GM13976 (cell line): ENCODE data around the gene HECA.

ENCODE experiments used
- DNase-seq: peaks from one replicate; pipeline ENCODE4 v3.0.0; 2012; ENCODE audit warnings: low spot score
- in situ Hi-C: fragments of 300-500 bp; cut with MboI; formaldehyde crosslinking; loops from one replicate; pipeline ENCODE4 v1.12.0; 2022; ENCODE audit warnings: low sequenced_read_pairs, mixed read lengths, inconsistent platforms; ENCODE audit not compliant: unreplicated experiment
- TF ChIP-seq, protein P1 (sequence below): IDR thresholded peaks from 2 replicates; pipeline ENCODE4 v1.5.1; 2012; ENCODE audit warnings: borderline replicate concordance, mild to moderate bottlenecking; ENCODE audit not compliant: insufficient read depth; ENCODE audit errors: extremely low read depth, missing control alignments, control extremely low read depth

HECA gene

DNA sequence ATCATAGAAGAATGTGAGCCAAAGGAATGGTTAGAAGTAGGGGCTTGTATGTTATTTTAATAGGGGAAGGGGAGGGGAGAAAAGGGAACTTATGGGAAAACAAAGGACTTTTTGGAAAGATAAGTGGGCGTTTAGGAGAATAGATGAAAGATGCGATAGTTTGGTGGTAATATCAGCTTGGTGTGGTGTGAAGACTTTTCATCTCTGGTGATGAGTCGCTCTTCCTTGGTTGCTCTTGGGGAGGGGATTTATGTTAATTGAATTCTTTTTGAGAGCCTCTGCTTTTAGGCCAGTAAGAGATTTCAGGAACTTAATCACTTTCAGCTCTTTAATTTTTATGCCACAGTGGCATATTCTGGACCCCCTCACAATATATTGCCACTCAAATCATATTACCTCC is 10.8 kb downstream of the HECA start:
- TF ChIP-seq, protein P1, sequence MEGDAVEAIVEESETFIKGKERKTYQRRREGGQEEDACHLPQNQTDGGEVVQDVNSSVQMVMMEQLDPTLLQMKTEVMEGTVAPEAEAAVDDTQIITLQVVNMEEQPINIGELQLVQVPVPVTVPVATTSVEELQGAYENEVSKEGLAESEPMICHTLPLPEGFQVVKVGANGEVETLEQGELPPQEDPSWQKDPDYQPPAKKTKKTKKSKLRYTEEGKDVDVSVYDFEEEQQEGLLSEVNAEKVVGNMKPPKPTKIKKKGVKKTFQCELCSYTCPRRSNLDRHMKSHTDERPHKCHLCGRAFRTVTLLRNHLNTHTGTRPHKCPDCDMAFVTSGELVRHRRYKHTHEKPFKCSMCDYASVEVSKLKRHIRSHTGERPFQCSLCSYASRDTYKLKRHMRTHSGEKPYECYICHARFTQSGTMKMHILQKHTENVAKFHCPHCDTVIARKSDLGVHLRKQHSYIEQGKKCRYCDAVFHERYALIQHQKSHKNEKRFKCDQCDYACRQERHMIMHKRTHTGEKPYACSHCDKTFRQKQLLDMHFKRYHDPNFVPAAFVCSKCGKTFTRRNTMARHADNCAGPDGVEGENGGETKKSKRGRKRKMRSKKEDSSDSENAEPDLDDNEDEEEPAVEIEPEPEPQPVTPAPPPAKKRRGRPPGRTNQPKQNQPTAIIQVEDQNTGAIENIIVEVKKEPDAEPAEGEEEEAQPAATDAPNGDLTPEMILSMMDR = no peak
- no peak for DNase-seq
- in situ Hi-C loops = no loop called here

DNA sequence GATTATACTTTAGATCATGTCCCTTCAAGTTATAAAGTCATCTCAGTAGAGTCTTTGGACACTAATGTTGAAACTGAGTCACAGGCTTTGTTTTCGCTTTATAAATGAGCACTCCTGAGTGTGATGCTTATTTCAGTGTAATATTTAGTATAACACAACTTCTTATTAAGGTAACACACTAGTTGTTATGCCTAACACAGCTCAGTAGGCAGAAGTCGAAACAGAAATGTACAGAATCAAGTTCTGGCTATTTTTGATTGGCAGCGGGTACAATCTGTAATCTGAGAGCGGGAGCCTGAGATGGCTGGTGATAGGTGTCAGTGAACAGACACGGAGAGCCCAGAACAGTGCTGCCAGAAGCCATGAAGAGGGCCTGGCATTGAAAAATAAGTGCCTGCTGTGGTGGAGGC is 11.4 kb downstream of the HECA start:
- TF ChIP-seq, protein P1 = no peak
- DNase-seq = no peak
- in situ Hi-C loops = no loop called here

DNA sequence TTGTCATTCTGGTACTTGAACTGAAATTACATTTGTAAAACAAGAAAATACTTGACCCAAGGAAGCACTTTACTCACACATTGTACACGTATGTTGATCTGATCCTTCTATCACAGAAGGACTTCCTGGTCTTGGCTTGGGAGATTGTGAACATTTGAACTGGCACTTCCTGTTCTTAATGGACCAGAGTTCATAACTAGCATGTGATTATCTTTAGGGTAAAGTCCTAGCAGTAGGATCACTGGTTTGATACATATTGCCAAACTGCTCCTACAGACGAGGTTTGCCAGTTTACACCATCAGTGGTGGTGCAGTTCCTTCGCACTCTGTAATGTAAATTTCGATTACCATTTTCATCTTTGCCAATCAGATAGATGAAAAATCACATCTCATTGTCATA is 12.7 kb downstream of the HECA start:
- no peak for DNase-seq
- TF ChIP-seq, protein P1 = no peak
- in situ Hi-C loops = no loop called here

DNA sequence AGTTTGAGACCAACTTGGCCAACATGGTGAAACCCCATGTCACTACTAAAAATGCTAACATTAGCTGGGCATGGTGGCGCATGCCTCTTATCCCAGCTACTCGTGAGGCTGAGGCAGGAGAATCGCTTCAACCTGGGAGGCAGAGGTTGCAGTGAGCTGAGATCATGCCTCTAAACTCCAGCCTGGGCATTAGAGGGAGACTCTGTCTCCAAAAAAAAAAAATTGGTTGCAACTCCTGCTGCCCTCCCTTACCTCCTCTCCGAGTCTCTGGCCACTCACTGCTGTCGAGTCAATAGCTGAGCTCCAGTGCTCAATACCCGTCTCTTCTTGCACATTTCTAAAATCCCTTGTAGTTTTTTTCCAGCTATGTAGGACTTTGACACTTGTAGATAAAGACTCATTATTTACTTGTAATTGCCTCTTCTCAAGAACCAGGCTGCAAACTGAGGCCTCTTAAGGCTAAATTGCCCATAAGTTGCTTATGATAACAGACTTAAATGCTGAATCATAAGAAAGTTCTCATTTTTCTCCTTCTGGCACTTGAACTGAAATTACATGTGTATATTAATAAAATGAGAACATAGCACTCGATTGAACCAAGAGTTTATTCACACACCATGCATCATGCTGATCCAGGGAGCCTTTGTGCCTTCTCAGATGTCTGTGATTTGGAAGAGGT is 13.8 kb downstream of the HECA start:
- DNase-seq = no peak
- TF ChIP-seq, protein P1 = no peak
- in situ Hi-C loops = no loop called here

DNA sequence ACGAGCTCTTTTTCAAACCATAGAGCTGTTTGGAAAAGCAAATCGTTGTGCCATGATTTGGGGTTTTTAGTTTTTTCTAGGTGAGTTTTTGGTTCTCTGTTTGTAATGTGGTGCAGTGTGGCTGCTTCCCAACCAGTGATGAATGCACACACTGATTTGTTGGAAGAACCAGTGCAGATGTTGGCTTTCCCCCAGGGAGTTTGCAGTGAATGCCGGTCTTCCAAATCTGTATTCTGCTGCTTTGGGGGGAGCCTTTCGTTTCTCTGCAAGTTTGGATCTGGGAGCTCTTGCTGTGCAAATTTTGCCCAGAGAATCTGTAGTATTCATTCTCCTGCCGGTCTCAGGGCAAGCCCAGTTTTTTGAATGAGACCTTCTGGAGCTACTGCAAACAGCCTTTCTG is 14.5 kb downstream of the HECA start:
- DNase-seq = no peak
- TF ChIP-seq, protein P1 = no peak
- in situ Hi-C loops = no loop called here

DNA sequence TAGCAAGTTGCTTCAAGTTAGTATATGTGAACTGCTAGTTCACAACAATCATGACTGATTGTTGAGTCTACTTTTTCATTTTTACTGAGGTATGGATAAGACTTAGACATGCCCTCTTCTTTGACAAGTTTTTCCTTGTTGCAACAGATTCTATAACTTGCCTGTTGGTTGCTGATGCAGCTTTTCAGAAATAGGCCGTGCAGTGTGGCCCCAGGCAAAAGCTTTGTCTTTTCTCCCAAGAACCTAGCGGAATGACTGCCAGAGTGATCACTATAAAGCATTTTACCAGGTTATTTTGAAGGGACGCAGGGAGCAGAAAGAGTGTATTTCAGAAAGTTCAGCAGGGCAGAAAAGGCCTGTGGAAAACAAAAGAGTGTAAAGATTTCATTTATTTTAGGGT is 16.0 kb downstream of the HECA start:
- TF ChIP-seq, protein P1 = no peak
- DNase-seq = no peak
- in situ Hi-C loops = no loop called here
